ENCODE results near the gene NAA38.

- TF ChIP-seq CTCF (optimal IDR thresholded peaks at IDR 0.05 in 1 of 3, IDR thresholded peaks at IDR 0.05 in 1 of 3, conservative IDR thresholded peaks at IDR 0.05 in 1 of 3; ENCODE audit: extremely low read depth in 1 of 3, insufficient read depth in 2 of 3, low read length in 3 of 3), result no peak
- no peak for TF ChIP-seq EZH2 (IDR thresholded peaks at IDR 0.05; ENCODE audit: low read length)
Measured at GRCh38 chr17:7864995-7865650, 7.8 kb upstream of the NAA38 start.
